Anterior cingulate cortex (tissue), 58 donors: ENCODE results near the gene YTHDF1.
A peak's percentile ranks its signal among the peaks of the same experiment; 100 is the strongest.

ENCODE experiments used
- DNase-seq, 58 donors: peaks; one replicate each; lab custom pipeline; 2025; lab: John Stamatoyannopoulos, UW

Gene YTHDF1

DNA sequence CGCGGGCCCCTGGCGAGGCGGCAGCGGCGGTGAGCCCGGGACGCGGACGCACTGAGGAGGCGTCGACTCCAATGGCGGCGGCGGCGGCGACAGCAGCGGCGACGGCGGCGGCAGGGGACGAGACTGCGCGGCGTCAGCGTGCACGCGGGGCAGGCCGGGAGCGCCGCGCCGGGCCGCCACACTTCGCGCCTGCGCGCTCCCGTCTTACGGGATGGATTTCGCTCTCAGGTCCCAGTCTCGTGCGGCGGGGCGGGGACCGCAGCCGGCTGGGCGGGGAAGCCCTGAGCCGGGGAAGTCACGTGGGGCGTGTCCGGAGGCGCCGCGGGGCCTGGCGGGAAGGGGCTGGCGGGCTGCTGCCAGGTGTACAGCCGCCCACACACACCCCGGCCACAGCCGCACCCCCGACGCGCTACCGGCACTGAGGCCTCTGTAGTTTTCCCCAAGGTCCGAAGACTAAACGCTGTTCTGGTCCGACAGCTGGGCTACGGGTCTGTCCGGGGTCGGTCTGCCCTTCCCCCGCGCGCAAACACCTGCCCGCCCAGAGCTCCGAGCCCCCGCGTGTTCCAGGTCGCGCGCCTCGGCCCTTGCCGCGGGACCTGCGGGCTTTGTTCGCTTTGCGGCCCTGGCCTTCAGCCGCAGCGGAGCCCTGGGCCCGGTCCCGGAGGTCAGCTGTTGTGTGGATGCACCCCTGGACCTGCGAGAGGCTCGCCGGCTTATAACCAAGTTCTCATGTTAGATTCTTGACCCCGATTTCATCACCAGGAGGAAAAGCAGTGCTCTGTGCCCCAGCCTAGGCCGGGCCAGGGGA is at the start of gene YTHDF1:
Gene YTHDF1 (minus strand): TSS at position 91 of the 808 bp plus-strand sequence. CDS start 239 bp downstream, outside the sequence.
- DNase-seq: peak; percentile 52 to 97 (median 92)

DNA sequence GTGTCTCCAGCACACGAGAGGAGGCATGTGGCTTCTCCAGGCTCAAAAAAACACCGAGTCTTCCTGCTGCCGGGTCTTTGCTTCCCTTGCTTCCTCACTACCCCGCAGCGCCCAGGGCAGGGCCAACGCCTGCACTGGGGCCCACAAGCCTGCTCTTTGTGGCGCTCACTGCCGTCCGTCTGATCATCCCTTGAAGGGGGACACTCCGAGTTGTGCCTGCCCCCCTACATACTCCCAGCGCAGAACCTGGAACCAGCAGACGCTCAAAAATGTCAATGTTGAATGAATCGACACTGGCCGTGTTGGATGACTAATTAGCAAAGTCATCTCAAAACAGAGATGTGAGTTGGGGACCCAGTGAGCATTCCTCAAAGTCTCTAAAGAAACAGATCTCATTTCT is 48.6 kb upstream of the YTHDF1 start:
- peak in 11 of 58 donors; percentile 8 to 39 (median 23) for DNase-seq

DNA sequence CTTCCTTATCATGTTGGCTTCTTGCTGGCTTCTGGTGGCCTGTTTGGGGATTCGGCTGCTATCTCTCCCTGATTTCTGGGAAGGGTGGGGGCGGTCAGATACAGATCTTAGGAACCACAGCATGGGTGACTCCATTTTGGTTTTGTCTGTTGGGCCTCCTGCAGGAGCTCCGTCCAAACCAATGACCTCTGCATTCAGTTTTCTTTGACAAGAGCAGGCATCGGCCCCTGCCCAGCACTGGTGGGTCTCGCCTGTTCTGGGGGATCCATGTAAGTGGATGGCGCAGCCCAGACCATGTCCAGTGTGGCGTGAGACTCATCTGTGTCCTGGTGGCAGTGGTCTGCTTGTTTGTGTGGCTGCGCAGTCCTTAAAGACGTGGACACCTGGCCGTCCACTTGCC is 48.1 kb upstream of the YTHDF1 start:
- DNase-seq: no peak

DNA sequence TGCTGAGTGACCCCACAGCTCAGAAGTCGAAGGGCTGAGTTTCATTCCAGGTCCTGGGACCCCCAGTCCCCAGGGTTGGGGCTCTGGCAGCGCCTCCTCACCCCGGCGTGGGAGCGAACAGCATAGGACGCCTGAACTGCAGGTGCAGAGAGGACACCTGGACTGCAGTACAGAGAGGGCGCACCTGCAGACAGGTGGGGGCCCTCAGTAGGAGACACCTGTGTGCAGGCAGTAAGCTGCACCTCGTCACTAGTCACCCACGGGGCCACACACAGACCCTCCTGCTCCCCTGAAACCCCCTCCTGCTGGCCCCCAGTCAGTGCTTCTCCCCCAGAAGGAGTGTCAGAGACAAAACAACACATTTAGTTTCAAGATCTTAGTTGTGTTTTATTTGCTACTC is 46.9 kb upstream of the YTHDF1 start:
- DNase-seq: no peak

DNA sequence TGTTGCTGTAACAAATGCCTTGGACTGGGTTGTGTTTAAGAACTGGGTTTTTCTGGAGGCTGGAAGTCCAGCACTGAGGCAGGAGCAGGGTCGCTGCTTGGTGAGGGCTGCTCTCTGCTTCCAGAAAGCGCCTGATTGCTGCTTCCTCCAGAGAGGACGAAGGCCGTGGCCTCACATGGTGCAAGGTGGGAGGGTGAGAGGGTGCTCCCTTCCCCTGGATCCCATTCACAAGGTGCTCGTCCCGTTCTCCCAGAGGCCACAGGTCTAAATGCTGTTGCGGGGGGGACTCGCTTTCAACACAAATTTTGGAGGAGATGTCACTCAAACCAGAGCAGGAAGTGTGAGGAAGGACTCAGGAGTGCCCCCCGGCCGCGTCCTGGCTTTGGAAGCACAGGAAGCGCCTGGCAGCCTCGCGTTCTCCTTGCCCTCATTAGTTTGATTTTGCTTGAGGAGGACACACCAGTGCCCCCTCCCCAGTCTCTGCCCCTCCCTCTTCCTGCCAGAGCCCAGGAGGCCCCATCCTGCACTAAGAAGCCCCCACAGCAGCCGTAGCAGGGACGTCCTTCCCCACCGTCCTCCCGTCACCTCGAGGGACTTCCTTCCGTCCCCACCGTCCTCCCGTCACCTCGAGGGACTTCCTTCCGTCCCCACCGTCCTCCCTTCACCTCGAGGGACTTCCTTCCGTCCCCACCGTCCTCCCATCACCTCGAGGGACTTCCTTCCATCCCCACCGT is 46.0 kb upstream of the YTHDF1 start:
- DNase-seq: no peak

DNA sequence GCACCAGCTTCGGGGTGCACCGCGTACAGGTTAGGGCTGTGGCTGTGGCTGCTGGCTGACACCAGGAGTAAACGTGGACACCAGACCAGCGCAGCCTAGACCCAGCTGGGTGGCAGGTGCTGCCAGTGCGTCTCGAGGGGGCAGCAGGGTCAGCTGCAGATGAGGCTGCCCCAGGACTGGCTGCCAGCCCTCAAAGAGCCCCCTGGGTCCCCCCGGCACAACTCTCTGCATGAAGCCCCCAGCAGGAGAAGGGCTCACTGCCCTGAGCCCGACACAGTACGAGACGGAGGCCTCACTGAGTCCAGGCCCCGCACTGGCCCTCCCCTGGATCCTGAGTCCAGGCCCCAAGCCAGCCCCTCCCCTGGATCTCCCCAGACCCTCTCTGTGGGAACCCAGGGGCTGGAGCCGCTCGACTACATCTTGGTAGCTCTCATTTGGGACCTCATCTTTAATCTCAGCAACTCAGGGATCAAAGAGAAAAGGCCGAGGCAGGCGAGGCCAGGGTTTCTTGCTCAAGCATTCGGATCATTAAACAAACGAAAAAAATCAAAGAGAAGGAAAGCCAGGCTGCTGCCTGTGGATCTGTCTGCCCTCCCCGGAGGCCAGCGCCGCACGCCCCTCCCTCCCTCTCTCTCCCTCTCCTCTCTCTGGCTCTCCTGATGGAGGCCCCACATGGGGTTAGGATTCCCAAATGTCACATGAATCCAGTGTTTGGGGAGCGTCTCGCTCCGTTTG is 45.3 kb upstream of the YTHDF1 start:
- DNase-seq: peak in 4 of 58 donors; percentile 15 to 59 (median 36)

DNA sequence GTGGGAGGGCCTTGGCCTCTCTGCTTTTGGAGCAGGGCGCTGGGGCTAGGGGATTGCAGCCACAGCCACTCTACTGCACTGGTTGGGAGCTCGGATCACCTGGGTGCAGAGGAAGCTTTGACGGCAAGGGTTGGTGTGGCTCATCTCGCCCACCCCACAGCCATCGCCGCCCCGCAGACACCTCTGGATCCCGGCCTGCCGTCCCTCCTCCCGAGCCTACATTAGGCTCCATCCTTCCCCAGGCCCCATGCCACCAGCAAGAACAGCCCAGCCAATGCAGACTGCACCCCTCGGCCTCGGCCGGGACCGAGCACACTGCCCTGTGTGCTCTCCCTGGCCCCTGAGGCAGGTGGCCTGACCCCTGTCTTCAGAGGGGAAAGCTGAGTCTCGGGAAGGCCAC is 44.6 kb upstream of the YTHDF1 start:
- no peak for DNase-seq

DNA sequence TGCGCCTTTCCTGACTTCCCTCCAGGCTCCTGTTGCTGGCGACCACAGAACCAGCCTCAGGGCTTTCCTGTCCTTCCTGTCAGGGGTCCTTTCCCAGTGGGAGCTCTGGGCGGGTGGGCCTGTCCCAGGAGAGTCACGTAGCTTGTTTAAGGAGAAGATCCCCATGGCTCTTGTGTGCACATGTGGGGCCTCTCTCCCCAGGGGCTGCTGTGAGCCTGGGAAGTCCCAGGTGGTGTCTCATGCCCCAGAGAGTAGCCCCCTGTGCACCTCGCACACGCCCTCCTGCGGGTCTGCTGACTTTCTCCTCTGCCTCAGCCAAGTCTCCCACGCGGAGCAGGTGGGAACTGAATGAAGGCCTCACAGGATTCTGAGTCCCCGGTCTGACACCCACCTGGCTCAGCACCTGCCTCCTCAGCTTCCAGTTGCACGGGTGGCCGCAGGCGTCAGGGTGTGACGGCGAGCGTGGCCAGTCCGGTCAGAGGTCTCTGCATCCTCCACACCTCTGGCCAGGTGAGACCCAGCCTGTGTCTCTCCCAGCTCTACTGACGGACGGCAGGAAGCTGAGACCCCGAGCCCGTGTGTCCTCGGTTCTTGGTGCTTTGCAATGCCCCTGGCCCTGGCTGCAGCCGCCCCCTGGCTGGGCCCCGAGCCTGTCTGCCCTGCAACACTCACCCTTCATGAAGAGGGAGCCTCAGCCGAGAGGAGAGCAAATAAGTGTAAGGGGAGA is 44.0 kb upstream of the YTHDF1 start:
- DNase-seq: no peak

DNA sequence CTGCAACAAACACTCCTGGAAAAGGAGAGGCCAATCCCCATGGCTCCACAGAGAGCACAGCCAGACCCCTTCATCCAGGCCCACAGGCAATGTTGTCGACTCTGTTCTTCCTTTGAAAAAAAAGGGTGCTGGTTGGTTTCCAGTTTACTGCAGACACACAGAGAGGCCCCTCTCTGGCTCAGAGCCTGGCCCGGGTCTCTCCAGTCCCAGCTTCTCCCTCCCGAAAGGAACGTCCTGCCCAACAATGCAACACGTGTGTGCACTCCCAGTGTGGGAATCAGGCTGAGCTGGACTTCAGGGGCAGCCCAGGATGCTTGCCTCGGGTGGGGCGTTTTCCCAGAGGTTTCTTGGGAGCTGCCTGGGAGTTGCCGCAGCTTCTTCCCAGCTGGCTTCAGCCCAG is 42.9 kb upstream of the YTHDF1 start:
- peak in 1 of 58 donors; percentile 11 for DNase-seq

DNA sequence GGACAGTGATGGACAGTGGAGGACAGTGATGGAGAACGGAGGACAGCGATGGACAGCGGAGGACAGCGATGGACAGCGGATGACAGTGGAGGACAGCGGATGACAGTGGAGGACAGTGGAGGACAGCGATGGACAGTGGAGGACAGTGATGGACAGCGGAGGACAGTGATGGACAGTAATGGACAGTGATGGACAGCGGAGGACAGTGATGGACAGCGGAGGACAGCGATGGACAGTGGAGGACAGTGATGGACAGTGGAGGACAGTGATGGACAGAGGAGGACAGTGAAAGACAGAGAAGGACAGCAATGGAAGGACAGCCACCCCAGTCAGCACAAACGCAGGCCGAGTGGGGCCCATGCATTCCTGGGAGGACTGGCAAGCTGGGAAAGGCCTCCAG is 41.7 kb upstream of the YTHDF1 start:
- no peak for DNase-seq

DNA sequence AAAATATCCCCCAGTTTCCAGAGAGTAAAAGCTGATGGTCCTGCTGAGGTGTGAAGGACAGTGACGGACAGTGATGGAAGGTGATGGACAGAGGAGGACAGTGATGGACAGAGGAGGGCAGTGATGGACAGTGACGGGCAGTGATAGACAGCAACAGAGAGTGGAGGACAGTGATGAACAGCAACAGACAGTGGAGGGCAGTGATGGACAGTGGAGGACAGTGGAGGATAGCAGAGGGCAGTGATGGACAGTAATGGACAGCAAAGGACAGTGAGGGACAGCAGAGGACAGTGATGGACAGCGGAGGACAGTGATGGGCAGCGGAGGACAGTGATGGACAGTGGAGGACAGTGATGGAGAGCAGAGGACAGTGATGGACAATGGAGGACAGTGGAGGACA is 41.0 kb upstream of the YTHDF1 start:
- no peak for DNase-seq

DNA sequence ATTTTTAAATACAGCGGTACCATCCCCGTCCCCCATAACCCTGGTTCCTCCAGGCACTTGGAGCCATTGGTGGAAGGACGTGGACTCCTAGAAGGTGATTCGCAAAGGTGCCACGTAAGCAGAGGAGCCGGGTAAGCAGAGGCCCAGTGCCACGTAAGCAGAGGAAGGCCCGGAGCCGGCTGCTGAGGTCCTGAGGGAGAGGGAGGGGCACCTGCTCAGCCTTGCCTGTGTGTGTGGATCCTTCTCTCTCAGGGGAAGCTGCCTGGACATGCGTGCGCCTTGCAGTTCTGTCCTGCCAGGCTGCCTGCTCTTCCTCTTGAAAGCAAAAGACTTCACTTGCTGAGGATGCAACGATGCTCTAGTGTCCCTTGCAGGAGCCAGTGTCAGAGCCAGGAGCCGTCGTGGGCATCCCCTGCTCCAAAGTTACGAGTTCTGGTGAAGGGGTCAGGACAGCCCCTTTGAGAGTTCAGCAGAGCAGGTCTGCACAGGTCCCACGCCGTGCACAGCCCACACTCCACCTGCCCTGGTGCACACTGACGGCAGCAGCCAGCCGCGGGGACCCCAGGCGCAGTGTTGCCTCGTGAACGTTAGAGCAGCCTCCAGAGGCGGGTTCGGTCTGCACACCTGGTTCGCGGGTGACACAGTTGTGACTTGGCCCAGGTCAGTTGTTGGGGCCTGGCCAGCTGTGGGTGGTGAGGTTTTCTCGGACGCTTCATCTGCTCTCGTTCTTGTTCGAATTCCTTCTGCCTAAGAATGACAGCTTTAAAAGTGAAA is 40.2 kb upstream of the YTHDF1 start:
- DNase-seq: no peak

DNA sequence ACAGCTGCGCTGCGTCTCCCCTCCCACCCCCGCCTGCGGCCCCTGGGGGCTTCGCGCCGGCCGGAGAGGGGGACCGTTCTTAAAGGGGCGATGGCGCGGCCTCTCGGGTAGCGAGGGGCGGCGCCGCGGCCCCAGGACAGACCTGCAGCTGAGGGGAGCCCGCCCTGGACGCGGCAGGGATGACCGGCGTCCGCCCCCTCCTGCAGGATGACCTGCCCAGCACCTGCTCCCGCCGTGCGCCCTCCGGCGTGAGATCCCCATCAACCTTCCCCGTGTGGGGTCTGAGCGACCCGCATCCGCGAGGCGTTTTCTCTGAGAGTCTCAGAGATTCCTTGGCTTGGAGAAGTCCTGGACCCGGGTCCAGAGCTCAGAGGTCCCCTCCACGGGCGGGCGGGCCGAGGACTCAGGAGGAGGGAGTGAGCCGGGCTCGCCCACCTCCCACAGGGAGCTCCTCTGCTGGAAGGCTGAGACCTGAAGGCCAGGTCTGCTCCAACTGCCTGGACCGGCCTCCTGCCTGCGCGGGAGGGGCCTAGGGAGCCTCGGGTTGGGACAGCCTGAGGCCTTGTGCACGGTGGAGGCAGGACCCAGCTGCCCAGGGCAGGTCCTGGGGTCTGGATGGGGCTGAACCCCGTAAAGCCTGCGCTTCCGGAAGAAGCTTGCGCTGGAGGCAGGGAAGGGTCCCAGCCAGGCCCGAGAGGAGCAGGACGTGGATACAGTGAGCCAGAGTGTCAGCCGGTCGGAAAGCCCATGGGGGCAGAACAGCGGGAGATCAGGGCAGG is 38.9 kb upstream of the YTHDF1 start:
- DNase-seq: no peak

DNA sequence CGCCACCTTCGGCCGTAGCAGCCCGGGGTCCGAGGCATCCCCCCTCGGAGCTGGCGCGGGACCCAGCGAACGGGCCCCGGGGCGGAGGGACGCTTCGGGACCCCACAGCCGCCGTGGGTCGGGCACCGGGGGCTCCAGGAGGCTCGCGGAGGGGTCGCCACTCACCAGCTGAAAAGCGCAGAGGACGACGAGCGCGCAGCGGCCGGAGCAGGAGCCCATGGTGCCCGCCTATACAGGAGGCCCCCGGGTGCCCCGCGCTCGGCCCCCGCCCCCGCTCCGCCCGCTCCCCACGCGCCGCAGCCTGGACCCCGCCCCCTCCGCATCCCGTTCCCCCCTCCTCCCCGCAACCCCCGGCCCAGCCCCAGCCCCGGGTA is 38.3 kb upstream of the YTHDF1 start, which contains the start of gene NKAIN4:
Gene NKAIN4 (minus strand): TSS at position 232 of the 374 bp plus-strand sequence. CDS start 13 bp downstream, at position 219.
- peak in 2 of 58 donors; percentile 20 to 43 for DNase-seq

DNA sequence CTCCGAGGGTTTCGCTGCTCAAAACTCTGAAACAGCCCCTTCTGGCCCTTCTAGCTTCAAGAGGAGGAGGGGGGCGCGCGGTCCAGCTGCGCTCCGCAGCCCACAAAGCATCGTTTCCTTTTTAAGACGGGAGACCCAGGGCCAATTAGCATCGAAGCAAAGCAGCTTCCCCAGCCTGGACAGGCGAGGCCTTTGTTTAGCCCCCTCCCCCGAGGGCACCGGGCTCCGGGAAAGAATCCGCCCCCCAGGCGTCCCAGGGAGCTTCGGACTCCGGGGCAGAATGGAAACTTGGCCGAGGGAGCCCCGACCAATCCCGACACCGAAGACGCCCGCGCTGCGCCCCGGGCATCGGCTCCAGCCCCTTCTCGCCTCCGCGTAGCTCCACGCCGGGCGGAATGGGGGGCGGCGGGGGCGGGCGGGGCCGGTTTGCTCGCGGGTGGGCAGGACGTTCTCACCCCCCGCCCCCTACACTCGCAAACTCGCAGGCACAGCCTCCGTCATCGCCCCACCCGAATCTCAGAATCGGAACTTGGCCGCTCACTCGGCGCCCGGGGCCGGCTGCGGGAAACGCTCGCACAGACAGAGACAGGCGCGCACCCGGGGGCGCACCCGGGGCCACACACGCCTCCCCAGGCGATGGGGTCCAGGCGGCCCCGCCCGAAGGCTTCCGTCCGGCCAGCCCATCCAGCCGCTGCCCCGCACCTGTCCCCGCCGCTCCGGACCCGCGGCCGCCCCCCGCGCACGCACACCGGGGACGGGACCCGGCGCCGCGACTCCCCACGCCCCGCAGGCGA is 37.7 kb upstream of the YTHDF1 start:
- DNase-seq: peak in 44 of 58 donors; percentile 9 to 80 (median 60)

DNA sequence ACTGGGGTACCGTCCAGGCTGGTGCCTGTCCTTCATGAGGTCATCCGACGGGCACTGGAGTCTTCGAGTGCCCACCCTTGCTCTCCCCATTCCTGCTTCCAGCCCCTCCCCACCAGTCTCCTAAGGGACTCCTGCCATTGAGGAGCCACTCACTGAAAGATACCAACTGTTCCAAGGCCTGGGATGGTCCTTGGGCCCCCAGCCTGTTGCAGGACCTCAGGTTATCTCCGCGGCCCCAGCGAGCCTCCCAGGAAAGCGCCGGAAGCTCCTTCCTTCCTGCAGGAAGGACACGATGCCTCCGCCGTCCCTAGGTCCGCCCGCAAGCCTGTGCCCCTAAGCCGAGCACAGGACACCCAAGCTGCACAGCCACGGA is 37.1 kb upstream of the YTHDF1 start:
- no peak for DNase-seq

DNA sequence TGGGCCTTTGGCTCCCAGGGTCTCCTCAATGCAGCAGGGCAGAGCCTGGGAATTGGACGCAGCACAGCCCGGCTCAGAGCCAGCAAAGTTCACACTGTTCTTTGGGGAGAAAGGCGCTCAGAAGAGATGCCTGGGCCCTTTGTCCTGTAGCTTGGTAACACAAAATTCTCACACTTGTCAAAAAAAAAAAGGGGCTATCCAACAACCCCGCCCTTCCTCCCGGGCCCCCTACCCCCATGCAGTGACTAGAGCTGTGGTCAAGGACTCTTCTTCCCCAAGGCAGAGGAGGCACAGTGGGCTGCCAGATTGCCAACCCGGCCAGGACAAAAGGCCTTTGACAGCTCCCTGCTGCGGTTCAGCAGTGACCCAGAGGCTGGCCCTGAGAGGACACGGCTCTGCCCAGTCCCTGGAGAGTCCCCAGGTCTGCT is 36.4 kb upstream of the YTHDF1 start:
- DNase-seq: peak in 53 of 58 donors; percentile 11 to 92 (median 60)

DNA sequence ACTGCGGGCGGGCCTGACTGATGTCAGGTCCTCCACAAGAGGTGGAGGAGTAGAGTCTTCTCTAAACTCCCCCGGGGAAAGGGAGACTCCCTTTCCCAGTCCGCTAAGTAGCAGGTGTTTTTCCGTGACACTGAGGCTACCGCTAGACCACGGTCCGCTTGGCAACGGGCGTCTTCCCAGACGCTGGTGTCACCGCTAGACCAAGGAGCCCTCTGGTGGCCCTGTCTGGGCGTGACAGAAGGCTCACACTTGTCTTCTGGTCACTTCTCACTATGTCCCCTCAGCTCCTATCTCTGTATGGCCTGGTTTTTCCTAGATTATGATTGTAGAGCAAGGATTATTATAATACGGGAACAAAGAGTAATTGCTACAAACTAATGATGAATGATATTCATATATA is 35.4 kb upstream of the YTHDF1 start:
- peak in 21 of 58 donors; percentile 8 to 63 (median 31) for DNase-seq
